Choroid plexus epithelial cell (primary cell): Measurements from ENCODE around the gene TRDN.

Experiments used
- DNase-seq: peaks from one replicate; pipeline ENCODE4 v3.0.0-alpha.2; 2010; ENCODE audit warnings: low read depth
- H3K4me3 ChIP-seq: 2 replicates; pipeline ENCODE4 v1.5.1; 2011; ENCODE audit warnings: low read depth, mild to moderate bottlenecking, control low read depth, low read length, moderate library complexity
- CTCF ChIP-seq: conservative IDR thresholded peaks from 2 replicates; pipeline ENCODE4 v1.5.1; 2011; ENCODE audit warnings: low read depth, mild to moderate bottlenecking, control low read depth, inconsistent platforms, low read length, moderate library complexity

Gene TRDN

GRCh38 chr6:123648723-123649122, 12.0 kb upstream of the TRDN start:
- H3K4me3 ChIP-seq: no peak overlapping the region
- TF ChIP-seq CTCF: no peak
- DNase-seq: no peak

DNA sequence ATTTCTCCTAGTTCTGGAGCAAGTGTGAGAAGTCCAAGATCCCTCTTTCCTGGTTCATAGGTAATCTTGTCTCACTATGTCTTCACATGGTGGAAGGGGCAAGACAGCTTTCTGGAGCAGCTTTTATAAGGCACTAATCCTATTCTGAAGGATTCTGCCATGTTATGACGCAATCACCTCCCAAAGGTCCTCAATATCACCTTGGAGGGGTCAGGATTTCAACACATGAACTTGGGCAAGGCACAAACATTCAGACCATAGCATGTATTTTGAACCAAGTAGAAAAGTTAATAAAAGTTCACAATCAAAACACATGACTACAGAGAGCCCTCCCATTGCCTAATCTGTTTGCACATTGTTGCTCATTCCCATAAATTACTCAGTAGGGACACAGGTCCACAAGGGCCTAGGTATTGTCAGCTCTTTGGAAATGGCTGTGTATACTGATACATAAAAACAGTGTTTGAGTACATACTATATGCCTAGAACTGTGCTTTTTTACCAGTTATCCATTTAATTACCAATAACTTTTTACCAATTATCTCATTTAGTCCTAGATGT, 11.3 kb upstream of the TRDN start:
- DNase-seq: no peak
- H3K4me3 ChIP-seq: no peak overlapping the region
- no peak for TF ChIP-seq CTCF

DNA sequence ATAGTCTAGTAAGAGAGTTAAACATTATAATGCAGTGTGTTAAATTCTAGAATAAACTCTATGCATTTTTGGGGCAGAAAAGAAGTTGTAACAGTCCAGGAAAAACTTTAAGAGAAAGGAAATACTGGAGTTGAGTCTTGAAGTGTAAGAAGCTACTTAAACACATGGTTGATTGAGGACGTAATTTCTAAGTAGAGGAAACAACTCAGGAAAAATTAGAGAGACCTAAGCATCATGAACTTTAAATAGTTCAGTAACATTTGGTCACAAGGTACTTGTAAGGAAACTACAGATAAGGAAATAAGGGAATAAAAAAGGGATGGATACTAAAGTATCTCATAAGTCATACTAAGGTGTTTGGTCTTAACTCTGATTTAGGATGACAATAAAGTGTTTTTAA, 4.7 kb upstream of the TRDN start:
- DNase-seq: no peak
- no peak overlapping the region for H3K4me3 ChIP-seq
- no peak for TF ChIP-seq CTCF

DNA sequence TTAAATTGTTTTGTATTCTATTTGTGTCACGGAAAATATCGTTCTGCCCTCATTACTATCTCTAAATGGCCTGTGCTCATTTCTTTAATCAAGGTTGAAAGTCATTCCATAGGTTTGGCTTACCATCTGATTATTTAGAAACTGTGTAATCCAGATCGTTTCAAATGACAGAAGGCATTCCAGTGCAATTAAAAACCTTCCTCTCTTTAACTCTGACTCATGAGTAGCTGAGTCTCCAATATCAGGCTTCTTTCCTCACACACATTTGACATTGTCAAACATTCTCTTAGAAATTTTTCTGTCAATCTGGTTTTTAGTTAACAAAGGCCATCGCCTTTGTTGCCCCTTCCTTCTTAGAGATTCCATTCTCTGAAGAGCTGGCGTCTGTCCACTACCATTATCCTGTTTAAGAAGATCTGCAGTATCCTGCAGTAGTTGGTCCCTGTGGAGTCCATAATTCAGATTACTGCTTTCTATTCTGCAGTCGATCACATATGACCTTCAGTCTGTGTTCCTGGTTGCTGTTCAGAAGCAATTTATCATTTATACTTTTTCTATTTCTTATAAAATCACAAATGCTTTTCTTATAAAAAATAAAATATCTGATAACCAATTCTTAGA, 3.9 kb upstream of the TRDN start:
- no peak for DNase-seq
- no peak overlapping the region for H3K4me3 ChIP-seq
- no peak for TF ChIP-seq CTCF

DNA sequence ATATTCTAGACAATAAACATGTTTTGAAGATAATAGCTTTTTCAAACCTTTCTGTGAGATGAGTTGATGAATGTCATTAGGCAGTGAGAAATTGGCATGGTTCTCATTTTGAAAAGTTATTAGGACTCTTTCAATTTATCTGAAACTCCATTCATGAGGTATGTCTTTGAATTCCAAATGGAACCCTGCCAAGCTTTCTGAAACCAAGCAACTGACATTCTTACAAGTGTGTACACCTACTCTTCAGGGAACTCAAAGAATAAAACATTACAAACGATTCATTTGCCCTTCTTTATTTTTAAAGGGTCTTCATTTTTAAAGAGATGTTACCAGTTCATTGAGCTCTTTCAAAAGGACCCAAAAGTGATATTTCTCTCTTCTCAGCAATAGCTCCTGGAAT, 2.1 kb upstream of the TRDN start:
- no peak for DNase-seq
- no peak for TF ChIP-seq CTCF
- no peak overlapping the region for H3K4me3 ChIP-seq

GRCh38 chr6:123636282-123636681, 468 bp downstream of the TRDN start:
- H3K4me3 ChIP-seq: no peak overlapping the region
- no peak for TF ChIP-seq CTCF
- no peak for DNase-seq

DNA sequence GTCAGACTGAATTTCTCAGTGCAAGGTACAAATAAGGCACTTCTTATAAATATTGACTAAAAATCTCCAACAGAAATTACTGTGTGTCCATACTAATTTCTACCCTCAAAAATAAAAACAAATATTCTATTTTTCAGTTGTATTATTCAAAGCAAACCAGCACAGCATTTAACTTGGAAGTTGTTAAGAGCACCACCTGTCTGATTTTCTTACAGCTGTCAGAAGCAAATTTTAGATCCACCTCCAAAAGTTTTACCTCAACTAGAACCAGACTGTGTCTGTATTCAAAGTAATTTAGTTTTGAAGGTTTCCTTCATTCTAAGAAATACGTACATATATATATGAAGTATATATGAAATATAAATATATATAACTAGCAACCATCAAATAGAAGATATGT, 1.2 kb downstream of the TRDN start:
- no peak for DNase-seq
- no peak overlapping the region for H3K4me3 ChIP-seq
- no peak for TF ChIP-seq CTCF
